Measurements from ENCODE around the gene FLT3.
"Not testable (repeated sequence)": the region's sequence is repeated elsewhere in the genome, so short reads cannot be mapped to it uniquely, and the experiment has no call there.

Gene FLT3

DNA sequence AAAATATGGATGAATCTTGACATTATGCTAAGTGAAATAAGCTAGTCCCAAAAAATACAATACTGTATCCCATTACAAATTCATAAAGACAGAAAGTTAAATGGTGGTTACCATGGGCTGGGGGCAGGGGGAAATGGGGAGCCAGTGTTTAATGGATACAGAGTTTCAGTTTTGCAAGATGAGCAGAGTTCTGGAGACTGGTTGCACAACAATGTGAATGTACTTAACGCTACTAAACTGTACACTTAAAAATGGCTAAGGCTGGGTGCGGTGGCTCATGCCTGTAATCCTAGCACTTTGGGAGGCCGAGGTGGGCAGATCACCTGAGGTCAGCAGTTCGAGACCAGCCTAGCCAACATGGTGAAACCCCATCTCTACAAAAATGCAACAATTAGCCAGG lies 1.5 kb upstream of the FLT3 start:
- not testable (repeated sequence) for DNase-seq (ENCODE audit: low spot score)

DNA sequence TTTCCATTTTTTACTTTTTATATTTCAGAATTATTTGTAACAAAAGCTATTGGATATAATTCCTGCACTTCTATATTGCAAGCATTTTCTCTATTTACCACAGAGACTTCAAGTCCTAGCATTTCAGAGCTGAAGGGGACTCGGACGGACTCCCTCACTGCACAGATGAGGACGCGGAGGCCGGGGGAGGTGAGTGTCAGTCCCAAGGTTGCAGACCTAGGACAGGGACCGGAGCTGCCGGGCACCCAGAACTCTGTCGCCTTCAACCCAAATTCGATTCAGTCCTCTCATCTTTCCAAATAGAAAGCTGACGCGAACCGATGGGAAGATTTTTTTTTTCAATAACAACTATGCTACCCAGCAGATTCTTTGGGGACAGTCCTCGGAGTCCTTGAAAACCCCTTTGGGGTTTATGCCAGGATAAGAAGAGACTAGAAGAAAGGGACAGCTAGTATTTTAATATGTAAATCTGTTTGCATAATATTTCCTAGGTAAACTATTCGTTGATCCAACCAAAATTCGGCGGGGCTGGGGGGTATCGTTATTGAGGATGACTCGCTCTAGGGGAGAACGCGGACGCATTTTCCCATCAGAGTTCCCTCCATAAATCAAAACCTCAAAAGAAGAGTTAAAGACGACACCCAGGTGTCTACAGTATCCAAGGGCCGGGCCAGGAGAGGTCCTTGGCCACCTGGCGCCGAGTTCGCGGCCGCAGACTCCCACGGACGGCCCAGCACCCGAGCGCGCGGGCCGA lies 803 bp downstream of the FLT3 start:
- DNase-seq (ENCODE audit: low spot score), result no peak

DNA sequence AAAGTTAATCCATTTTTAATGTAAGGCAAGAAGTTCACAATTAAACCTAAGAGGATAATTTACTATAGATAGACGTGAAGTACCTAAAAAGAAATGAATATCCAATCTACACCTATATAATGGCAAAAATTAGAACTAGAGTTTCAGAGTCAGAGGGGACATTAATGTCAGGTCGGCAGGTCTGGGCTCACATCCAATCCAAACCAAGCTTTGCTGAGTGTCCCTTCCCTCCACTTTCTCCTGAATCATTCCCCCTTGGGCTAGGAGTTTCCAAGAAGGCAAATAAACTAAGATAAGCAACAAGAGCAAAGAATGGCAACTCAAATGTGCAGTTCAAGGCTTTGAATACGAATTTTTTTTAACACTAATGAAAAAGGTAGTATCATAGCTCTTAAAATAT lies 2.9 kb downstream of the FLT3 start:
- no peak for DNase-seq (ENCODE audit: low spot score)

DNA sequence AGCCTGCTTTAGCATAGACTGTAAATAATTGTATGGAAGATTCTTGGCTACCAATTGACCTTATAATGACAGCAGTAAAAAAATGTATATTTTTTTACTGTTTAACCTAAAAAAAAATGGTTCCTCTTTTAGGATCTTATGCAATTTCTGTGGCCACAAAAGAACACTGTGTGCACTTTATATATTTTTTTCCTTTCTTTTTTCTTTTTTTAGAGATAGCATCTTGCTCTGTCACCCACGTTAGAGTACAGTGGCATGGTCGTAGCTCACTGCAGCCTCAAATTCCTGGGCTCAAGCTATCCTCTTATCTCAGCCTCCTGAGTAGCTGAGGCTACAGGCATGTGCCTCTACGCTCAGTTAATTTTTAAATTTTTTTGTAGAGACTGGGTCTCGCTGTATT lies 6.1 kb downstream of the FLT3 start:
- DNase-seq (ENCODE audit: low spot score), result no peak

DNA sequence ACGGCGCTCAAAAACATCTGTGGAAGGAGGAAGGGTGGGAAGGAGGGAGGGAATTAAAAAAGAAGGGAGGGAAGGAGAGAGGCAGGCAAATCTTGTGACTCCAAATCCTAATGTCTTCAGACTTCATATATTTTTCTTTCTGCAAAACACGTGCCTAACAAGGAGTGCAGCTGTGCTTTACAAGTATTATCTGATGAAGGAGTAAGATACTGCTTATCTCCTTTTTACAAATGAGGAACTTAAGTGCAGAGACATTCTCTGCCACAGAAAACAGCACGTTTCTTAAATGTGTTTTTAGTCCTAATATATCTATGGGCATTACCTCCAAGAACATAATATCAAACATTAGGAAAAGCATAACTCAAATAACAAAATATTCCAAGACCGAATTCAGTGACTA lies 6.5 kb downstream of the FLT3 start:
- DNase-seq (ENCODE audit: low spot score), result no peak

DNA sequence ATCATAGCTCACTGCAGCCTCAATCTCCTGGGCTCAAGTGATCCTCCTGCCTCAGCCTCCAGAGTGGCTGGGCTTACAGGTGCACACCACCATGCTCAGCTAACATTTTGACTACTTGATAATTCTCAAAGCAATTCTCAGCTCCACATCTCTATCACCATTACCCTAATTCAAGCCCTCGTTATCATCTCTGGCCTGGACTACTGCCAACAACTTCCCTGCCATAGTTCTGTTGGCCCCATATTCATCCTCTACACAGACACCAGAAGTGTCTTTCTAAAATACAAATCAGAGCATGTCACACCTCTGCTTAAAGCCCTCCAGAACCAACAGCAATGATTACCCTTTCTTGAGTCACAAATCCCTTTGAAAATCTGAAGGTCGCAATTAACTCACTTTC lies 7.9 kb downstream of the FLT3 start:
- no peak for DNase-seq (ENCODE audit: low spot score)

DNA sequence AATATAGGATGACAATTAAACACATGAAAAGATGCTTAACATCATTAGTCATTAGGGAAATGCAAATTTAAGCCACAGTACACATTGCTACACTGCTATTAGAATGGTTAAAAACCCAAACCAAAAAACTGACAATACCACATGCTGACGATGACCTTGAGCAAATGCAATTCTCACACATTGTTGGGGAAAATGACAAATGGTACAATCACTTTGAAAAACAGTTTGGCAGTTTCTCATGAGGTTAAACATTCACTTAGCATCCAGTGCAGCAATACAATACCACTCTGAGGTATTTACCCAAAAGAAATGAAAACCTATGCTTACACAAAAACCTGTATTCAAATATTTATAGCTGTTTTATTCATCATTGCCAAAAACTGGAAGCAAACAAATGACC lies 11.3 kb downstream of the FLT3 start:
- DNase-seq (ENCODE audit: low spot score), result no peak

DNA sequence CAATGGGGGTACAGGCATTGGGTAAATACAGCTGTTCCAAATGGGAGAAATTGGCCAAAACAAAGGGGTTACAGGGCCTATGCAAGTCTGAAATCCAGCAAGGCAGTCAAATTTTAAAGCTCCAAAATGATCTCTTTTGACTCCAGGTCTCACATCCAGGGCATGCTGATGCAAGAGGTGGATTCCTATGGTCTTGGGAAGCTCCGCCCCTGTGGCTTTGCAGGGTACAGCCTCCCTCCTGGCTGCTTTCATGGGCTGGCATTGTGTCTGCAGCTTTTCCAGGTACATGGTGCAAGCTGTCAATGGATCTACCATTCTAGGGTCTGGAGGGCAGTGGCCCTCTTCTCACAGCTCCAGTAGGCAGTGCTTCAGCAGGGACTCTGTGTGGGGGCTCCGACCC lies 22.6 kb downstream of the FLT3 start:
- DNase-seq (ENCODE audit: low spot score), result not testable (repeated sequence)

DNA sequence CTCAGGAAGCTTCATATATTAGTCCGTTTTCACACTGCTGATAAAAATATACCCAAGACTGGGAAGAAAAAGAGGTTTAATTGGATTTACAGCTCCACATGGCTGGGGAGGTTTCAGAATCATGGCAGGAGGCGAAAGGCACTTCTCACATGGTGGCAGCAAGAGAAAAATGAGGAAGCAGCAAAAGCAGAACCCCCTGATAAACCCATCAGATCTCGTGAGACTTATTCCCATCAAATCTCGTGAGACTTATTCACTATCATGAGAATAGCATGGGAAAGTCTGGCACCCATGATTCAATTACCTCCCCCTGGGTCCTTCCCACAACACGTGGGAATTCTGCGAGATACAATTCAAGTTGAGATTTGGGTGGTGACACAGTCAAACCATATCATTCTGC lies 23.1 kb downstream of the FLT3 start:
- DNase-seq (ENCODE audit: low spot score), result no peak

DNA sequence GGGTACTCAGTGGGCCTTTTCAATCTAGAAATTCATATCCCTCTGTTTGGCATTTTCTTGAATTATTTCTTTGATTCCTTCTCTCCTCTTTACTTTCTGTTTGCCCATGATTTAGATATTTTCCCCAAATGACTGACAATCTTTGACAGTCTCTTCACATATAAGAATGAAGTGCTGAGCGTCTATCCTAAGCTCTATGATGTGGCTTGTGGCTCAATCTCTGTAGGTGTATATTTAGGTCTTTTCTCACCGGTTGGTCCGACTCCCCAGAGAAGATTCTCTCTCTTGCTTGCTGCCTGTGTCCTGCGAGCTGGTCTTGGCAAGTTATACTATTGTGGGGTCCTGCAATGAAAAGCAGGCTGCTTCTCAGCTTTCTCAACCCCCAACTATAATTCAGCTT lies 29.0 kb downstream of the FLT3 start:
- DNase-seq (ENCODE audit: low spot score), result no peak

DNA sequence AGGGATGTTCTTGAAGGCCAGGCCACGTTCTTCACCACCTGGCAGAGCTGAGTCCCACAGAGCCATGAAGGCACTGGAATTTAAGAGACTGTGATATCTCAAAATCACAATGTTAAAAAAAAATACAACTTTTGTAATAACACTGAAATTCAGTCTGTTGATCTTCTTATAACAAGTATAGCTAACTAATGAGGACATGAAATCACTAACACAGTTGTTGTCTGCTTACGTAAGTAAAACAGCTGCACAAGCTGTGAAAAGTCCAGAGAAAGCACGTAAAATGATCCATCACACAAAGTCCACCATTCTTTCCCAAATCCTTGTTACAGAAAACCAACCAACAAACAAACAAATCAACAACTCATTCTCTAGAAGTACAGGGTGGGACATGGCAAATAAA lies 32.9 kb downstream of the FLT3 start:
- DNase-seq (ENCODE audit: low spot score), result no peak

DNA sequence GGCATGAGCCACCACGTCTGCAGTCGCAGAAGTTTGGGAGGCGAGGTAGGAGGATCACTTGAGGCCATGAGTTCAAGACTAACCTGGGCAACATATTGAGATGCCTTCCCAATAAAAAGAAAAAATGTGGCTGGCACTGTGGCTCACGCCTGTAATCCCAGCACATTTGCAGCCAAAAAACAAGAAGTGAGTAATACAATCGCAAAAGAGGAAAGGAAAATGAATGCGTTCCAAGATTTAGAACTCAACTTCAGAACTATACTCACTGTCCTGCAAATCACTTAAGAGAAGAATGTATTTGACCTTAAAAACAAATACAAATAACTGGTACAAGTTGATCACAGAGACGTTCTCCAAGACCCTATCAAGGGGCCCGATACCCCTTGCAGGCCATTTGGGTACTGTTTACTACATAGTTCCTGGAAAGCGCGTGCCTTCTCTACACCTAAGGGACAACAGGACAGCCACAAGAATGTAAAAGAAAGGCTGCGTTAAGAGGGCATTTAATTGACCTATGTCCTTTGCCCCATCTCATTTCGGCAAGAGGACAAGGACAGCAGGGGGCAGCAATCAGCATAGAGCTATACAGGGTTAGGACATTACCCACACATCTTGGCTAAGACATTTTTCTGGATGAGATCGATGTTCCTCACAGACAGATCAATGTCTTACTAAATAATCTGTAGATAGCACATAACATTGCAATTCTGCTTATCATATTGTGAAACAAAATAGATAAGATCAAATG lies 41.3 kb downstream of the FLT3 start:
- DNase-seq (ENCODE audit: low spot score), result peak; percentile 10

DNA sequence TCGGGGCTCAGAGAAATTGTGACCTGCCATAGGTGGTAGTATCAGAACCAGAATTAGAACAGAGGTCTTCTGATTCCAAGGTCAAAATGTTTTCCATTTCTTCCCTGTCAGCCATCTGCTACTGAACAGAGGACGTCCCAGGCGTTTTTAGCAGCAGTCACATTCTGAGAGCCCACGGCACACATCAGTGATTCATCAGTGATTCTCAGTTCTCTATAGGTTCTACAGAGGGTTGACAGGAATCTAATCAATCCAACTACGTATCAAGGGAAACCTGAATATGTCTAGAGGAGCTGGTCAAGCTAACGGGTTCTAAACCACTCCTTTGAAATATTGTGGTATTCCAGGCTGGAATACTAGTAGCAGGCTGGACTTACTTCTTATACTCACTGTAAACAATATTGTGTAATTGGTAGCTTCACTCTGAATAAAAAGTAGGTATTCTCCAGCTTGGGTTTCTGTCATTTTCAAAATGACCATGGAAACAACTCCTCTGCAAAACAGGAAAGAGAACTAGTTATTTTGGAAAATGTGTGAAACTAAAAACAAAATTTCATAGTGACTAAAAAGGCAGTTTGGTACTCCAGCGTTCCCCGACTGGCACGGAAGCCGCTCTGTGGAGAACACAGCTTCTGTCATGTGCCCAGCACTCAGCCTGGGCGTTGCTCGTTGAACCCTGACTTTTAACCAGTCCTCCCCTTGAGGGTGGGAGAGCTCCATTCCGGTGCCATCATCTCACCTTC lies 43.2 kb downstream of the FLT3 start:
- DNase-seq (ENCODE audit: low spot score), result no peak

DNA sequence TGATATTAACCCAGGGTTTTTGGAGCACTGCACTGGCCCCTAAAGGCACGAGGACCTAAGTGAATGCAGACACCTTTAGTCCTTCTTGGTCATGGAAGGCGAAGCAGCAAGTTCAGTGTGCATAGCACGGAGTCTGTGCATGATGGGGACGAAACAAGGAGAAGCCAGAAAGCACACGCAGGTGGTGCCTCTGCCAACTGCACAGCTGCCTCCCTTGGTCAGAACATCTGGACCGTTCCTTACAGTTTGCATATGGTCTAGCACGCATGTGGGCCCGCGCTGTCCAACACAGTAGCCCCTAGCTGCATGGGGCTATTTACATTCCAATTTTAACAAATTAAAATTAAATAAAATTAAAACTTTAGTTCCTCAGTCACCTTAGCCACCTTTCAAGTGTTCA lies 44.0 kb downstream of the FLT3 start:
- DNase-seq (ENCODE audit: low spot score), result no peak

DNA sequence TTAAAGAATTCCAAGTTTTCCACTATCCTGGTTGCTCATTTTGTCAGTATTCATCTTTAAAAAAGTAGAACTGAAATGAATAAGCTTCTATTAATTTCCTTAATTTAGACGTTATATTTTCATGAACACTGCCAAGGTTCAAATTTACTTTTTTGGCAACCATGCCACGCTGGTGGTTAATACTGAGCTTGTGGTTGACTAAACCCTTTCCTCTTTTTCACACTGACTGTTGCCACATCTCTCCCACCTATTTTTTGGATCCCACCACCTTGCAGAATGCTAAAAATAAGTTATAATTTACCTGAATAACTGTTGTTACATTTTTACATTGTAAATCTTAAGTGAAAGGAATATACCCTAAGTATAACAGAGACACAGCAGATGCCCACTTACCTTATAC lies 45.0 kb downstream of the FLT3 start:
- no peak for DNase-seq (ENCODE audit: low spot score)

DNA sequence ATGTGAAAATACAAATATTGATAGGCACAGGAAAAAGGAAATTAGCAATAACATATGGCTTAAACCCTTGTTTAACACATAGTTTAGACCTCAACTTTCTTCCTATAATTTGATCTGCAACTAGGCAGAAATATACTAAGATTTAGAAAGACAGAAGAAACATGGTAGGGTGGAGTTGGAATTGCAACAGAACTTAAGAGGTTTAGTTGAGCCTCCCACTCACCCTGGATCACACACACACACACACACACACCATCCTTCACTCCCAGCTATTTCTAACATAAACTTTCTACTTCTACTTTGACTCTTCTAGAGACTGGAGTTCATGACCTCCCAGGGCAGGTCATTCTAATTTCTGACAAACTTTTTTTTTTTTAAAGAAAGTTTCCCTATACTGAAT lies 47.4 kb downstream of the FLT3 start:
- no peak for DNase-seq (ENCODE audit: low spot score)

DNA sequence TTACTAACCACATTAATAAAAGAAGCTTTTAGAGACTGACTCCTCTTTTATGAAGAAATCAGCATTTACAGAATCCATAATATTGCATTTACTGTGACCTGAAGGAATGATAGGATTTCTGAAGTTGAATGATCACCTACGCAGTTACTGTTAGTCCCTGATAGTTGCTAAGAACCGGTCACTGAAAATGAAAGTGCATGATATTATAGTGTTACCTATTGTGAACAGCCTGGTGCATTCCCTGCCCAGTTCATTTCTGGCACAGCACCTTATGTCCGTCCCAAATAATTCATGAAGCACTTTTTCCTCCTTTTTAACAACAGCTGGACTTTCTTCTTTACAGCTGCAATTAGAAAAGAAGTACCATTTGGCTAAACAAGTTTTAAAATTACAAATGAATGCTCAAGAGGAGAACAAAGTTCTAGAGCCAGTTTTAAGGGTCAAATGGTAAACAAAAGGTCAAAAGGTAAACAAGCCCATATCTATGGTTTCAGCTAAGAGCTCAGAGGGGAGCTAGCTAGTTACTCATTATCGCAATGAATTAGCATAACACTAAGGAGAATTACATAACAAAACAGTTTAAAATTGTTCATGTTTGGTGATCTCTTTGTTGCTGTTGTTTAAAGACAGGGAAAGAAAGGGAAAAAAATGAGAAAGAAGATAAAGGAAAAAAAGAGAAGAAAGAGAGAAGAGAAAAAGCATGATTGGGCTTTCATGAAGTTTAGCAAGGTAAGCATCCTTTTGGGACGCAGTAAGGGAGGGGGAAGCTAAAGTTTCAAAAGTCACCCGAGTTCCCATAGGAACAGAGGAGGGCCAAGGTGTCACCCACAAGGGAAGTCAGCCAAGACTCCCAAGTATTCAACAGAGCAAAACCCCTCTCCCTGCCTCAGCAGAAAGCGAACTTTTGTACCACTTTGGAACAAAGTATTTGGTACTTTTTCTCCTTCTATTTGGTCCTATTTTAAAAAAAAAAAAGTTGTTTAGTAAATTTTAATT lies 50.2 kb downstream of the FLT3 start:
- no peak for DNase-seq (ENCODE audit: low spot score)

DNA sequence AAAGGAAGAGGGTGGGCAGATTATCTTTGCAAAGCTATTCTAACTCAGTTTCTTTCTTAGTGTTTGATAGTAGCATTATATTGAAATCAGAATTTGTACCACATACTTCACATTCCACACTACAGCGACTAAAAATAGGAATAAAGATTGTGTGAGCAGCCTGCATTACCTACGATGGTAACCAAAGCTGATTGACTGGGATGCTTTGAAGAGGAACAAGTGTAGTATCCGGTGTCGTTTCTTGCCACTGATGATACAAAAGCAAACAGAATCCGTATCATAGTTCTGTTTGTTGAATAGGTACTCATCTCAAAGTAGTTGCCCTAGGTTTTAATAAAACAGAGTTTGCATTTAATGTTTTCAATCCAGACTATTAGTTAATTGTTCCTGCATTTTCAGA lies 51.2 kb downstream of the FLT3 start:
- no peak for DNase-seq (ENCODE audit: low spot score)

DNA sequence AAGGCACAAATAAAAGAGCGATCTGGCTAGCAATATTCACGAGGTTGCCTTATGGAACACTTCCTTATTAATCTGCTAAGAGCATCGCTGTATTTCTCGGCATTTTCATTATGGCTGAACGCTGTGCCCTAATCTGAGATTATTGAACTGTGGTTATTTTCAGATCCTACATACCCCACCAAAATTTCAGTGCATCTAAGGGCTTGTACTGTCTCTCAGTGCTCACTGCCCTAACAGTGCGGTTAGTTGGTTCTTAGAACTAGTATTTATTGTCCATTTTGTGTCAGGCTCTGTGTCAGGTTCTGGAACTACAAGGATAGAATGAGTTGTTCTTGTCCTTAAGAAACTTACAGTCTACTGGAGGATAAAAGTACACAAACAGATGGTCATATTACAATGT lies 51.6 kb downstream of the FLT3 start:
- no peak for DNase-seq (ENCODE audit: low spot score)

DNA sequence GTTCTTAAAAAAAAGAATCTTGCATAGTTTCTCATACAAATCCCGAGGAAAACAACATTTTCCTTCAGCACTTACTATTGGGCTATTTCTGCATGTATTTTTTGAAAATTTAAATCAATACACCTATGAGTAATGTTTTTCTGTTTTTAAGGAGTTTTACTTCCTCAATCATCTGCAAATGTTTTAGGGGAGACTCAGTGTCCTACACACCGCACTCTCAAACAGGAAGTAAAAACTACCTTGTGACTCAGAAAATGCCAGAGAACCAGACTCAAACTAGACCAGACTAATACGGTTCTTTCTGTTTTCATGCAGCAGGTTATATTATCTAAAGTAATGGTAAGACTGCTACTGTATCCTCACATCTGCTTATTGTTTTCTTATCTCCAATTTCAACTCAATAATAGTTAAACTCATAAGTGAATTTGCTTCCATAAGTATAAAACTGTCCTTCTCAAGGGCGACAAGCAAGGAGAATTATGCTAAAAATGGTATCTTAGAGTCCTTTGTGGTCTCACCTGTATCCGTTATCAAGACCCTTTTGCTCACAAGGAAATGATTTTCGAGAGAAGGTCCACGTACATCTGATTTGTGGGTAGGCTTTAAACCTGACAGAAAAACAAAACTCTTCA lies 52.5 kb downstream of the FLT3 start:
- no peak for DNase-seq (ENCODE audit: low spot score)

DNA sequence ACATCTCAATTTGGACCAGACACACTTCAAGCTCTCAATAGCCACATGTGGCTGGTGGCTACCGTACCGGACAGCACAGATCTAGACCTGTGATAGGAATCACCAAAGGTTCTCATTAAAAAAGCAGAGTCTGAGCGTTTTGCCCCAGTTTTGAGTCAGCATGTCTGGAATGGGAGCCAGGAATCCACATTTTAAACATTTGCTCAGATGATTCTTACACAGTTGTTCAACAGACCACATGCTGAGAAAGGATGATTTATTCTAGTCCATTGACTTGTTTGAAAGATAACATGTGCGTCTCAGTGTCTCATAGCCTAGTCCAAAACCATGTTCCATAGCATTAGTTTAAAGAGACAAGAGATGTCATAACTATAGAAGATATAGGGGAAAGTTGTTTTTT lies 53.4 kb downstream of the FLT3 start:
- DNase-seq (ENCODE audit: low spot score), result no peak
